Prostate gland (tissue), 2 donors: Measurements from ENCODE around the gene WDR91. TPM values are rescaled to one million over a fixed set of nuclear protein-coding genes. Genes with fewer than 3 reads are reported as not detected.

Experiments used
- DNase-seq: peaks from one replicate; pipeline ENCODE4 v3.0.0-alpha.2; 2019; ENCODE audit warnings: low spot score
- H3K27ac ChIP-seq, 2 donors: fragments of 200-600 bp; sonication (generic); 2 replicates each; pipeline ENCODE4 v1.5.1; 2017 to 2019
- H3K27me3 ChIP-seq: fragments of 200-600 bp; sonication (generic); replicated peaks from 2 replicates; pipeline ENCODE4 v1.5.1; 2019; ENCODE audit not compliant: insufficient read depth
- H3K36me3 ChIP-seq, 2 donors: fragments of 200-600 bp; sonication (generic); 1 replicate in 1 of 2; 2 replicates in 1 of 2; pipeline versions ENCODE4 v1.5.1 to v1.8.1; 2017 to 2019
- H3K4me1 ChIP-seq: fragments of 200-600 bp; sonication (generic); replicated peaks from 2 replicates; pipeline ENCODE4 v1.5.1; 2019
- H3K4me3 ChIP-seq, 2 donors: fragments of 200-600 bp; sonication (generic); 2 replicates each; pipeline ENCODE4 v1.5.1; 2017 to 2019
- H3K9me3 ChIP-seq: fragments of 200-600 bp; sonication (generic); 2 replicates; pipeline ENCODE4 v1.5.1; 2017
- POLR2A ChIP-seq: fragments of 450-650 bp; IDR thresholded peaks from one replicate; pipeline ENCODE4 v1.6.1; 2016; ENCODE audit warnings: antibody characterized with exemption, mild to moderate bottlenecking
- POLR2AphosphoS5 ChIP-seq: sonication (generic); formaldehyde crosslinking; IDR thresholded peaks from one replicate; pipeline ENCODE4 v1.6.1; 2017; ENCODE audit warnings: antibody characterized with exemption
- WGBS: methylation state at CpG from one replicate; pipeline ENCODE4 v1.1.5; 2018; 5-methylcytosine and 5-hydroxymethylcytosine counted together
- intact Hi-C: fragments of 100-400 bp; cut with DNase I; formaldehyde crosslinking; loops from one replicate; pipeline ENCODE4 v1.14.2; 2022
- total RNA-seq, 2 donors: library from RNA; depleted of rRNA; stranded (reverse); fragments of >200 nt; gene quantifications; one replicate each; pipeline ENCODE4 v1.1.0, GENCODE V29; 2016
- TF ChIP-seq, protein P1 (sequence below), 4 experiments: fragments of 200-600 bp in 2 of 4; fragments of 450-650 bp in 2 of 4; sonication (generic) in 2 of 4; IDR thresholded peaks; 1 replicate in 3 of 4; 2 replicates in 1 of 4; pipeline ENCODE4 v1.5.1; 2016 to 2019; ENCODE audit warnings: antibody characterized with exemption in 4 of 4, mild to moderate bottlenecking in 2 of 4, moderate library complexity in 2 of 4

WDR91 gene
- total RNA-seq, 2 donors from 2014 or later = 13.6 to 49.1 TPM

DNA sequence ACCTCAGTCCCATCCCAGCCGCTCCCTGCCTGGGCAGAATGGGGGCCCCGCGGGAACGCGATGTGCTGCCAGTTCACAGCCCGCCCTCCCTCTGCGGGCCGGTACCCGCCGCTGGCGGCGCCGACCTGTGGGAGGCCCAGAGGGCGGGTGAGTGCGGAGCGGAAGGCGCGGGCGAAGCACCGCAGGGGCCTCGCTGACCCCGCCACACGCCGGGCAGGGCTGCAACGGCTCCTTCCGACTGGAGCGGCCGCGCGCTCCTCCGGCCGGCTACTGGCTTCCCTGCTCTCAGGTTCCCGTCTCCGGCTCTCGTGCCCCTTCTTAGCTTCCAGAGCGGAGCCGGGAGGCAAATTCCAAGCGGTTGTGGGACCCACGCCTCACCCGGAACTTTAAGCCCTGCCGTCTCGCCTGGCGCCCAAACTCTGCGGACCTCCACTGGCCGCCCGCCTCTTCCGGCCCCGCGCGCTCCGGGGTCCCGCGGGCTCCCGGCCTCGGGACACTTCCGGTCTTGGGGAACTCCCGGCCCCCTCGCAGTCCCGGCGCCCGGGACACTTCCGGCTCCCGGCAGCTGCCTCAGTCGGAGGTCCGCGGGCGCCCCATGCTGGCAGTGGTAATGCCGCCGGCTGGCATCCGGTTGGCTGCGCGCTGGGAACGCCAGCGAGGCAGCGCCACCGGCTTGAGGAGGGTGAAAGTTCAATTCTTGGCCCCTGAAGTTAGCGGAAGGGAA, 40.9 kb downstream of the WDR91 start, which contains the start of gene CYREN:
CYREN (minus strand) TSS at position 434 of the 724 bp plus-strand sequence. CDS start 1,785 bp downstream, outside the sequence.
- Histone ChIP-seq H3K36me3 (peaks cover 0 to 4% of the 10 kb centered on the region in 2 donors), H3K27ac (peak within 1 kb of the TSS; percentile 90 to 91), H3K4me3 (peak within 1 kb of the TSS; percentile 69 to 72), H3K27me3 (no peaks in the 10 kb centered on the region), H3K4me1 (peaks cover 3% of the 10 kb centered on the region), H3K9me3 (no peaks in the 10 kb centered on the region)
- peak; percentile 92 for DNase-seq
- intact Hi-C loops = loop anchor here (5.0 kb wide), 2 partner anchors 42 to 483 kb away; partner anchors contain the start of gene WDR91
- TF ChIP-seq POLR2A (peak; percentile 51), POLR2AphosphoS5 (peak; percentile 70)
- TF ChIP-seq, protein P1, sequence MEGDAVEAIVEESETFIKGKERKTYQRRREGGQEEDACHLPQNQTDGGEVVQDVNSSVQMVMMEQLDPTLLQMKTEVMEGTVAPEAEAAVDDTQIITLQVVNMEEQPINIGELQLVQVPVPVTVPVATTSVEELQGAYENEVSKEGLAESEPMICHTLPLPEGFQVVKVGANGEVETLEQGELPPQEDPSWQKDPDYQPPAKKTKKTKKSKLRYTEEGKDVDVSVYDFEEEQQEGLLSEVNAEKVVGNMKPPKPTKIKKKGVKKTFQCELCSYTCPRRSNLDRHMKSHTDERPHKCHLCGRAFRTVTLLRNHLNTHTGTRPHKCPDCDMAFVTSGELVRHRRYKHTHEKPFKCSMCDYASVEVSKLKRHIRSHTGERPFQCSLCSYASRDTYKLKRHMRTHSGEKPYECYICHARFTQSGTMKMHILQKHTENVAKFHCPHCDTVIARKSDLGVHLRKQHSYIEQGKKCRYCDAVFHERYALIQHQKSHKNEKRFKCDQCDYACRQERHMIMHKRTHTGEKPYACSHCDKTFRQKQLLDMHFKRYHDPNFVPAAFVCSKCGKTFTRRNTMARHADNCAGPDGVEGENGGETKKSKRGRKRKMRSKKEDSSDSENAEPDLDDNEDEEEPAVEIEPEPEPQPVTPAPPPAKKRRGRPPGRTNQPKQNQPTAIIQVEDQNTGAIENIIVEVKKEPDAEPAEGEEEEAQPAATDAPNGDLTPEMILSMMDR (IDR thresholded peaks at IDR 0.05) = peak; percentile 62 to 92 (median 82)
- under 1% methylated on average over 76 of the region's 77 CpGs for WGBS

DNA sequence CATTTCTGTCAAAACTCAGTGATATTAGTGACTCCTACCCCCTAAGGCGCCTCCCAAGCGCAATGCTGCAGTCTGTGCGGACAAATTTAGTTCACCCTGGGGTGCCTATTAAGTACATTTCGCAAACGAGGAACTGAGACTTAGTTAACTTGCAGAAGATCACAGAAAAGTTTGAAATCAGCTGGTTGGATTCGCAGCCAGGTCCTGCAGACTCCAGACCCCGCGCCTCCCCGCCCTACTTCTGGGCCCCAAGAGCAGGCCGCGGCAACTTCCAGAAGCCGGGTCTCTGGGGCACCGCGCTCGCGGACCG, 41.4 kb downstream of the WDR91 start:
- peak overlapping the region; percentile 69 to 72 for H3K4me3 ChIP-seq
- no peaks in the 10 kb centered on the region for H3K27me3 ChIP-seq
- no peak for DNase-seq
- peaks cover 0 to 4% of the 10 kb centered on the region in 2 donors for H3K36me3 ChIP-seq
- H3K9me3 ChIP-seq = no peaks in the 10 kb centered on the region
- intact Hi-C loops = loop anchor here (5.0 kb wide), 3 partner anchors 42 to 483 kb away; partner anchors contain the start of genes AGBL3 and WDR91
- TF ChIP-seq POLR2AphosphoS5 (no peak), POLR2A (no peak)
- TF ChIP-seq, protein P1 (IDR thresholded peaks at IDR 0.05) = no peak
- H3K4me1 ChIP-seq = peaks cover 3% of the 10 kb centered on the region
- H3K27ac ChIP-seq = peak overlapping the region; percentile 90 to 91
- WGBS = under 1% methylated on average over 17 of the region's 17 CpGs

DNA sequence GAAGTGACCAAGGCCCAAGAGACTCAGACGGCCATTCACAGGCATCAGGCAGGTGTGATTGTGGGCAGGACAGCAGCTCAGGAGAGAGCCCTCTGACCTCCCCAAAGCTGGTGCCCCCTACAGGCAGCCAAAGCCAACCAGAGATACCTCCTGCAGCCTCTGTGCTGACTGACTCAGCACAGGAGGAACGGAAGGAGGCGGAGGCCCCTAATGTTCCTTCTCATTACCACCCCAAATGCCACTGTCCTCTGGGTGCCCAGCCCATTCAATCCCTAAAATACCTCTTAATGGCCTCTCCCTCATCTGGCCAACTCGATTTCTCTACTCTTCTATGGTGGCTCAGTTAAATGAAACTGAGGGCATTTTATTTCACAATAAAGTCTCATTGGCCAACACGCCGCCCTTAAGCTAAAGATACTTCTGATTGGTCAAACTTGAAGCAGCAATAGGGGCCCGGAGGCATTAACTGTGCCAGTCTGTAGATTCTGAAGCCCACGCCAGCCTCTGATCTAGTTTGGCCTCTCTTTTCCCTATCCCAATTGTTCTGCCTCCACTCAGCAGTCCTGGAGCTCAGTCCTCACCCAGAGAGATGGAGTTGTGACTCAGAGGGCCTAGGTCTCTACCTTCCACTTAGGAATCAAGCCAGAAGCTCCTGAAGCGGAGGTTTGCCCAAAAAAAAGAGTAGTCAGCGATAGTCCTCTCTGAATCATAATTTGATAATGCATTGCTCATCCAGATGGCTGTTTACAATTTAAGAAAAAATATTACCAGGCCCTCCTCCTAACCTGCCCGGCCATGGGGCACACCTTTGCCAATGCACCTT, 42.0 kb downstream of the WDR91 start:
- peaks cover 3% of the 10 kb centered on the region for H3K4me1 ChIP-seq

DNA sequence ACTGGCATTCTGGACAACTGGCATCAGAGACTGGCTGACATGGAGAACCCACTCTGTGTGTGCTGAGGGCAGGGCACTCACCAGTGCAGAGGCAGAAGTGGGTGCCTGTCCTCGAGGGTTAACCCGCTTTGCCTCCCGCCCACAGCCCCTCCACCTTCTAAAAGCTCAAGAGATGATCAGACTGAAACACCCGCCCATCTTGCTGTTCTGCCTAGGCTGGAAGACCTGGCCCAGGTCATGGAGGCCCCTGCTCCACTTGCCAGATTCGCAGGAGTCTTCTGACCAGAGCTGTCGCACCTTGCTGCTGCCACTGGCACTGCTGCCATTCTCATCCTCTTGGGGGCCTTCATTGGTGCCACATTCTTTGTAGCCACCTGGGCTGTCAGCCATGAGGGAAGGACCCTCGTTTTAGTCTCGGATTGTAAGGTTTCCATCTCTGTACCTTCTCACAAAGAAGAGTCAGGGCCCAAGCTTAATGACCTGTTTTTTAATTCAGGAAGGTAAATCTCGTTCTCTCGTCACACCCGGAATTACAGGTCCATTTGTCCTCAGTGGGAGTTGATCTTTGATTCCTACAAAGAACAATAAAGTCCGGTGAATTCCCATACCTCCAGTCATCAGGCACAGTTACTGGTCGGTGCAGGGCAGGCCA, 42.7 kb downstream of the WDR91 start:
- H3K36me3 ChIP-seq = peaks cover 0 to 4% of the 10 kb centered on the region in 2 donors
- H3K27ac ChIP-seq = peak overlapping the region in 1 of 2 donors; percentile 91
- intact Hi-C loops = loop anchor here (5.0 kb wide), 1 partner anchor 181 kb away; the partner anchor contains the start of gene AGBL3
- H3K27me3 ChIP-seq = no peaks in the 10 kb centered on the region
- H3K4me3 ChIP-seq = no peak overlapping the region
- 88% methylated on average over 13 of the region's 13 CpGs for WGBS
- peaks cover 3% of the 10 kb centered on the region for H3K4me1 ChIP-seq
- no peak for DNase-seq
- no peaks in the 10 kb centered on the region for H3K9me3 ChIP-seq
- TF ChIP-seq POLR2A (no peak), POLR2AphosphoS5 (no peak)
- TF ChIP-seq, protein P1 (IDR thresholded peaks at IDR 0.05) = no peak

More for the DNA sequence above, 42.0 kb downstream of the WDR91 start:
- no peak for DNase-seq
- H3K9me3 ChIP-seq = no peaks in the 10 kb centered on the region
- H3K36me3 ChIP-seq = peaks cover 0 to 4% of the 10 kb centered on the region in 2 donors
- peak overlapping the region; percentile 69 to 72 for H3K4me3 ChIP-seq
- WGBS = 59% methylated on average over 11 of the region's 11 CpGs
- TF ChIP-seq POLR2AphosphoS5 = no peak
- TF ChIP-seq, protein P1 (IDR thresholded peaks at IDR 0.05) = peak in 1 of 4 experiments; percentile 17
- intact Hi-C loops = loop anchor here (5.0 kb wide), 1 partner anchor 182 kb away; the partner anchor contains the start of gene AGBL3
- no peaks in the 10 kb centered on the region for H3K27me3 ChIP-seq
- peak overlapping the region; percentile 90 to 91 for H3K27ac ChIP-seq
